HG03103 (cell line): ENCODE data around the gene POLR3E.
"Not testable (repeated sequence)": the region's sequence is repeated elsewhere in the genome, so short reads cannot be mapped to it uniquely, and the experiment has no call there.

Experiments used
- ATAC-seq: cut with Tn5 transposase; IDR thresholded peaks from one replicate; pipeline ENCODE4 v1.9.1; 2021; ENCODE audit warnings: low read depth; ENCODE audit not compliant: unreplicated experiment

The POLR3E gene

DNA sequence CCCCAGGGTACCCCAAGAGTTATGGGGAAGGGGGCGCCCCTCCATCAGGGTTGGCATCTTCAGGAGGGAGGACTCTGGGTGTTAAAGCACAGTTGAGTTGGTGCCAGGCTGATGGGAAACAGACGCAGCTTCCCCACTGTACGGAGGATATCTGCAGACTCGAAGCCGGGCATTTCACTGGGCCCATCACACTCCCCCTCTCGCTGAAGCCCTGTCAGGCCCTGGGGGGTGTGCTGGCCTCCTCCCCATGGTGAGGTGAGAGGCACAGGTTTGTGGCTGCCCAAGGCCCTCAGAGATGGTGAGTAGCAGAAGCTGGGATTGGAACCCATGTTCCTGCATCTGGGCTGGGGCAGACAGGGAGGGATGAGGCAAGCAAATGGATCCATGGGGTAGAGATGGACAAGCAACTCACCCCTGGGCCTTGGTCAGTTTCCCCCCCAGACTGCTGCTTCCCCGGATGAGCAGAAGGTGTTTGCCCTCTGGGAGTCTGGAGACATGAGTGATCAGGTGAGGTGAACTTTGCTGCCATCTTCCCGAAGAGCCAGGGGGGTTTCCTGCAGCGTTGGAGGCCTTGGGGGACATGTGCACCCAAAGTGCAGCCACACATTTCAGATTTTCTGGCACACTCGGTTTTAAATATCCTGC lies 31.0 kb downstream of the POLR3E start:
- ATAC-seq, result no peak

DNA sequence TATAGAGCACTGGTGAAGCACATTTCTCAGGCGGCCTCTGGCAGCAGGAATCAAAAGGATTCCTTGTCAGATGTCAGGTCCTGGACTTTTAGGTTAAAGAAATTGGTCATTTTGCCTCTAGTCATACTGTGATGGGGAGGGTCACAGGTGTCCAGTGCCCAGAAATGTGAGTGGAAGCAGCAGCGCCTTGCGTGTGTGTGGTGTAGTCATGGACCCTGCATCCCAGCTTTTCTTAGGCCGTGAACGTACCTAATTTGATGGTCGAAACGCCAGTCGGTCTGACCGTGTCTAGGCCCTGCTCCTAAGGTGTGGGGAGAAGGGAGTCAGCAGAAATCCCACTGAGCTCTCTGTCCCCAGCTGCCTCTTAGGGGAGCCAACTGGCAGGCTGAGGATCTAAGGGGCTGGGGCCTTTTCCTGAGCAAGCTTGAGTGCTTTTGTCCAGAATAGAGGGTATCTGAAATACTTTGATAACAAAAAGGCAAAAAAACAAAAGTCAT lies 32.0 kb downstream of the POLR3E start:
- ATAC-seq, result no peak

DNA sequence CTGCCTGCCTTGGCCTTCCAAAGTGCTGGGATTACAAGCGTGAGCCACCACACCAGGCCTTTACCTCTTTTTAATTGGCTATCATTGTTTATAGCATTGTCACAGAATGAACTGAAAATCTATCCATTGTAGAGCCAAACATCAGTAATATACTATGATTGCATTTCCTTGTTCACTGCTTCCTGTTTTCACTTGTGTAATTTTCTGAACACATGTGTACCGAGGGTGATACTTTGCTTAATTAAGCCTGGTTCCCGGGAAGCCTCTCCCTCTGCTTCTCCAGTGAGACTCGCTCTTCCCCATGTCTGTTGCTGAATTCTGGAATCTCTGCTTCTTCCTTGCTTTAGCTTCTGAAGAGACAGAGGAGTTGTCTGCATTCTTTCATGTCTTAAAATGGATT lies 33.1 kb downstream of the POLR3E start:
- ATAC-seq, result no peak

DNA sequence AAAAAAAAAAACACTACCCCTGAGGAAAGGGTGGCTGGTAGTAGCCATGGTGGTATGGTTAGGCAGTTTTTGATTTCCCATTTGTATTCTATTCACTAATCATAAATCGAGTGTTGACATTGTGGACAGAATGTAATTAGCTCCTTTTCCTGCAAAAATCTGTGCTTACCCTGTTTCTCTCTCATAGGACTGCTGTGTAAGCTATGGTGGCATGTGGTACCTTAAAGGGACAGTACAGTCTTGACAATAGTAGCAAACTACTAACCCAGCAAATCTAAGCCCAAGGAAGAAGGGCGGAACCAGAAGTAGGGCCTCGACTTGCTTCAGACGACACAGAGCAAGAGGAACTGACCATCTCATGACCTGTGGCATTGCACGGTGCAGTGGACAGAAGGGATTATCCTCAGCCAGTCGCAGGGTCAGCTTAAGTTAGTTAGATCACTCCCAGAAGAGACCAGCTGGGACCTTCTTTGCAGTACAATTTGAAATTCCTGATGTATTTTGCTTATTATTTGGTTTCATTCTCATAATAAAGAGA lies 36.3 kb downstream of the POLR3E start:
- no peak for ATAC-seq

DNA sequence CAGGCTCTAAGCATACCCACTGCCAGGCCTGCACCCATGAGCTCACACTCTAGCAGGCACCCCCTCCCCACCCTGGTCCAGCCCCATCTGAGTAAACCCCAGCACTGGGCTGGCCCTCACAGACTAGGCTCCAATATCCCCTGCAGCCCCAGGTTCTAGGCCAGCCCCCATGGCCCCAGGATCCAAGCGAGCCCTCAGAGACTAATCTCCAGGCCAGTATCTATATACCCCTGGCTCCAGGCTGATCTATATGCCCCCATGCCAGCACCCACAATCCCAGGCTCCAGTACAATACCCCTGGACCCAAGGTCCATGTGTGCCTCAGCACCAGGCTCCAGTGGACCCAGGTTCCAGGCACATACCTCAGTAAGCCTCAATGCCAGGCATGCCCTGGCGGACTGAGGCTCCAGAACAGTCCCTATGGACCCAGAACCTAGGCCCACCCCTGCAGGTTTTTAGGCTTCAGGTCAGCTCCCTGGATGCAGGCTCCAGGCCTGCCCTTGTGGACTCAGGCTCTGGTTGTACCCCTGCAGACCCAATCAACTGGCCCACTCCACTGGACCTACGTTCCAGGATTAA lies 38.5 kb downstream of the POLR3E start:
- ATAC-seq, result no peak

DNA sequence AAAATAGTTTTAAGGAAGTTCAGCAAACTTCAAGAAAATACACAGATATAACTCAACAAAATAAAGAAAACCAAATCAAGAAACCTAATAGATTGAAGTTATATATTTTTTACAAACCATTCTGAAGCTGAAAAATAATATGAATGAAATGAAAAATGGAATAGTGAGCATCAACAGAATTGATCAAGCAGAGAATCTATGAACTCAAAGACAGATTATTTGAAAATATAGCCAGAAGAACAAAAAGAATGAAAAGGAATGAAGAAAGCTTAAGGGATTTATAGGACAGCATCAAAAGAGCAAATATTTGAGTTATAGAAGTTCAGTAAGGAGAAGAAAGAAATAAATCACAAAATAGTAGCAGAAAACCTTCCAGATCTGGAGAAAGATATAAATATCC lies 39.4 kb downstream of the POLR3E start:
- ATAC-seq, result no peak

DNA sequence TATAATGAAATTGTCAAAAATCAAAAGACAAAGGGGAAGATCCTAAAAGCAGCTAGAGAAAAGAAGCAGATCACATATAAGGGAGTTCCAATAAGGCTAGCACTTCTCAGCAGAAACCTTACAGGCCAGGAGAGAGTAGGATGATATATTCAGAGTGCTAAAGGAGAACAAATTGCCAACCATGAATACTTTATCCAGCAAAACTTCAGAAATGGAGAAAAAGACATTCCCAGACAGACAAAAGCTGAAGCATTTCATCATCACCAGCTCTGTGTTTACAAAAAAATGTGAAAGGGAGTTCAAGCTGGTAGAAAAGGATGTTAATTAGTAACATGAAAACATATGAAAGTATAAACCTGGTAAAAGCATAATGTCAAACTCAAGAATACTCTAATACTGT lies 39.8 kb downstream of the POLR3E start:
- ATAC-seq, result no peak

DNA sequence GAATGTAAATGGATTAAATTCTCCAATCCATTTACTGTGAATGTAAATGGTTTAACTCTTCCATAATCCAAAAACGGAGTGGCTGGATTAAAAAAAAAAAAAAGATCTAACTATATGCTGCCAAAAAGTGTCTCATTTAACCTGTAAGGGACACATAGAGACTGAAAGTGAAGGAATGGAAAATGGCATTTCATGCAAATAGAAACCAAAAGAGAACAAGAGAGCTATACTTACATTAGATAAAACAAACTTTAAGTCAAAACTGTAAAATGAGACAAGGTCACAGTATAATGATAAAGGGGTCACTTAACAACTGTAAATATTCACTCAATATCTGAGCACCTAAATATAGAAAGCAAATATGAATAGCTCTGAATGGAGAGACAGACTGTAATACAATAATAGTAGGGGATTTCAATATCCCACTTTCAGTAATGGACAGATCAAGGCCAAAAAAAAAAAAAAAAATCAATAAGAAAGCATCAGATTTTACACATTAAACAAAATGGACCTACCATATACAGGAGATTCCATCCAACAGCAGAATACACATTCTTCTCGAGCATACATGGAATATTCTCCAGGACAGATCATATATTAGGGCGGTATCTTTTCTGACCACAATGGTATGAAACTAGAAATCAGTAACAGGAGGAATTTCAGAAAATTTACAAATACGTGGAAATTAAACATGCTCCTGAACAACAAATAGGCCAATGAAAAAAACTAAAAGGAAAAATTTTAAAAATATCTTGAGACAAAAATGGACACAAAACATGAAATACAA lies 40.8 kb downstream of the POLR3E start:
- no peak for ATAC-seq

DNA sequence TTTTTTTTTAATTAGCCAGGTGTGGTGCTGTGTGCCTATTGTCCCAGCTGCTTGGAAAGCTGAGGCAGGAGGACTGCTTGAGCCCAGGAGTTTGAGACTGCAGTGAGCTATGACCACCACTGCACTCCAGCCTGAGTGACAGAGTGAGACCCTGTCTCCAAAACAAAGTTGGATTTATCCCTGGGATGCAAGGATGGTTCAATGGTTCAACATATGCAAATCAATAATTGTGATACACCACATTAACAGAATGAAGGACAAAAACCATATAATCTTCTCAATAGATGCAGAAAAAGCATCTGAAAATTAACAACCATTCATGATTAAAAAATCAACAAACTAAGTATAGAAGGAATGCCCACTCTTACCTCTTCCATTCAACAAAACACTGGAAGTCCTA lies 43.7 kb downstream of the POLR3E start:
- ATAC-seq, result no peak

DNA sequence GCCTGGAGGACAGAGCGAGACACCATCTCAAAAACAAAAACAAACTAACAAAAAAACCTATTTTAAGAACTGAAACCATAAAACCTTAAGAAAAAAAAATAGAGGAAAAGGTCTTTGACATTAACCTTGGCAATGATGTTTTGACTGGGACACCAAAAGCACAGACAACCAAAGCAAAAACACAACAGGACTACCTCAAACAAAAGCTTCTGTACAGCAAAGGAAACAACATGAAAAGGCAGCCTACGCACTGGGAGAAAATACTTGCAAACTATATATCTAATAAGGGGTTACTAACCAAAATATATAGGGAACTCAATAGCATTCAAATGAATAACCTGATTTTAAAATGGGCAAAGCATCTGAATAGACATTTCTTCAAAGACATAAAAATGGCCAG lies 44.9 kb downstream of the POLR3E start:
- ATAC-seq, result no peak

DNA sequence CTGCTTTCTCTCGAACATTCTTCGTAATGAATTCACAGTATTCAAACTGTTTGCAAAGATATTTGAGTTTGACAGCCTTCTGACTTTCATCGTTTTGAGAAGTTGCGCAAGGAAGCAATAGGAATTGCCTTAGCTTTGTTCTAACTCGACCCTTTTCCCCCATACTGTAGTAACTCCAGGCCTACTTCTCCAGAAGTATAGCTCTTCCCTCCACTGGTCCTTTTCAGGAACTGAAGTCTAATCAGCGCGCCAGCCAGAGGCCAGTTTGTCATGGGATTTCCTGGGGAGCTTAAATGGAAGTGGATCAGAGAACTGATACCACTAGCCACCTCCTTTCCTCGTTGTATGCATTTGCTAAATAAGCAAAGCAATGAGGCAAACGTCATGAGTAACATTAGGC lies 49.3 kb downstream of the POLR3E start:
- ATAC-seq, result no peak

DNA sequence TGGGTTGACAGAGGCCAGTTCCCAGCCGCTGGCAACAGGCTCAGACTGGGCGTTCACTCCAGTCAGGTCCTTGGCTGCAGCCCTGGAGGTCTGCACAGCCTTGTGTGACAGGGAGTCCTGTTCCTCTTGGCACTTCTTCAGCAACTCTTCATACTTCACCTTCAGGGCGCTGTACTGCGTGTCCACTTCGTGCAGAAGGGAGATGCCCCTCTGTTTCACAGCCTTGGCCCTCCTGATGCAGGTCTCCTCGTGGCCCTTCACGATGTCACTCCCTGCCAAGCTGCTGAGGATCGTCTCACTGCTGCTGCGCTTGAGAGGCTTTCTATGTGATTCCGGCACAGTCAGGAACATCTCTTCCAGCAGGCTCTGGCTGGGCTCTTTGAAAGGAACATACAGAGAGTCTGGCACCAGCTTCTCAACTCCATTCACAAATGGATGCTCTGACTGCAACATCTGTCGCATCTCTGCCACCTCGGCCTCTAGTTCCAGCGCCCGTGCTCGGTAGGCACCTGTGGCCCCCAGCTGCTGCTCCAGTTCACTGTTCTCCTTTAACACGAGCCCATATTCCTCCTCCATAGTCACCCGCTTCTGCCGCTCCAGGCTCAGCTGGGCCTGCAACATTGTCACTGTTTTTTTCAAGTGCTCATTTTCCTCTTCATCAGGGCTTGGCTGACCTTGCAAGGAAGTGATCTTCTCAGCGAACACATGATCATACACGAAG lies 50.1 kb downstream of the POLR3E start:
- ATAC-seq, result no peak

DNA sequence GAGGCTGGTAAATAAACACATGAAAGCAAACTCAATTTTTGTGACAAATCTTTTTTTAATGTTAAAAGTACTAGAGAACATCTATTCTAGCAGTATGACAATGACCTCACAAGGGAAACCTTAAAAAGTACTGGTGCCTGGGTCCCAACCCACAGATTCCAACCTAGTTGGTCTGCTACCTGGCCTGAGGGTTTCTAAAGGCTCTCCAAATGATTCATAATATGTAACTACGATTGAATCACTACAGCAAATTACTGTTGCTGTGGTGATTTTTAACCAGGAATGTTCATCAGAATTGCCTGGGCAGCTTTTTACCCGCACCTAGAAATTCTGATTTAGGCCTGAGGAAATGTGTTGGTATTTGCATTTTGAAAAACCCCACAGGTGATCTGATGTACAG lies 51.1 kb downstream of the POLR3E start:
- no peak for ATAC-seq

DNA sequence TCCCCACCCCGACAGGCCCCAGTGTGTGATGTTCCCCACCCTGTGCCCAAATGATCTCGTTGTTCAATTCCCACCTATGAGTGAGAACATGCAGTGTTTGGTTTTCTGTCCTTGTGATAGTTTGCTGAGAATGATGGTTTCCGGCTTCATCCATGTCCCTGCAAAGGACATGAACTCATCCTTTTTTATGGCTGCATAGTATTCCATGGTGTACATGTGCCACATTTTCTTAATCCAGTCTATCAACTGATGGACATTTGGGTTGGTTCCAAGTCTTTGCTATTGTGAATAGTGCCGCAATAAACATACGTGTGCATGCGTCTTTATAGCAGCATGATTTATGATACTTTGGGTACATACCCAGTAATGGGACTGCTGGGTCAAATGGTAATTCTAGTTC lies 53.8 kb downstream of the POLR3E start:
- not testable (repeated sequence) for ATAC-seq

DNA sequence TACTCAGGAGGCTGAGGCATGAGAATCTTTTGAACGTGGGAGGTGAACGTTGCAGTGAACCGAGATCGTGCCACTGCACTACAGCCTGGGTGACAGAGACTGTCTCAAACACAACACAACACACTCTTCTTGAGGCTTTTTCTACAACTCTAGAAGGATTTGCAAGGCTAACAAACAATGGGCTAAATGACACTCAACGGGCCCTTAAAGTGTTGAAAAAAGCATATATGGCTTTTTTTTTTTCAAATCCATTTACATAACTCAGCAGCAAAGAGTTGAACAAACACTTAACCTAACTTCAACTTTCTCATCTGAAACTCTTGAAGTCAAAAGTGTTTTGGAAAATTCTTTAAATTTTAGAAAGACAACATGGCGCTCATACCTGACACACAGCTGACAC lies 54.9 kb downstream of the POLR3E start:
- ATAC-seq, result no peak

DNA sequence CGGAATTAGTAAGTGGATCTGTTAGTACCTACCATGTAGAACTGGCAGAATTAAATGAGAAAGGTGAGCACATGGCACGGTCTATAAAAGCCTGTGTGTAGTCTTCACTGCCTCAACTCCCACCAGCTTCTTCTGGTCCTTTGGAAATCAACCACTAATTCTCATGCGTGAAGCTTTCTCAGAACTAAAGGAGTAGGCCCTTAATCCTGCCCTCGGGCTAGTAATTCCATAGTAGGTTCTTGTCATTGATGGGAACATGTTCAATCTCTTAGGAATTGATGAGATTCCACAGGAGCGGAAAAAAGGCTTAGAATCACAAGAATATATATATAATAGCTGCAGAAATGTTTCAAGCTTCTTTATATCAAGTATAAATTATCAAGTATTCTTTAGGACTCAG lies 55.5 kb downstream of the POLR3E start:
- ATAC-seq, result no peak

DNA sequence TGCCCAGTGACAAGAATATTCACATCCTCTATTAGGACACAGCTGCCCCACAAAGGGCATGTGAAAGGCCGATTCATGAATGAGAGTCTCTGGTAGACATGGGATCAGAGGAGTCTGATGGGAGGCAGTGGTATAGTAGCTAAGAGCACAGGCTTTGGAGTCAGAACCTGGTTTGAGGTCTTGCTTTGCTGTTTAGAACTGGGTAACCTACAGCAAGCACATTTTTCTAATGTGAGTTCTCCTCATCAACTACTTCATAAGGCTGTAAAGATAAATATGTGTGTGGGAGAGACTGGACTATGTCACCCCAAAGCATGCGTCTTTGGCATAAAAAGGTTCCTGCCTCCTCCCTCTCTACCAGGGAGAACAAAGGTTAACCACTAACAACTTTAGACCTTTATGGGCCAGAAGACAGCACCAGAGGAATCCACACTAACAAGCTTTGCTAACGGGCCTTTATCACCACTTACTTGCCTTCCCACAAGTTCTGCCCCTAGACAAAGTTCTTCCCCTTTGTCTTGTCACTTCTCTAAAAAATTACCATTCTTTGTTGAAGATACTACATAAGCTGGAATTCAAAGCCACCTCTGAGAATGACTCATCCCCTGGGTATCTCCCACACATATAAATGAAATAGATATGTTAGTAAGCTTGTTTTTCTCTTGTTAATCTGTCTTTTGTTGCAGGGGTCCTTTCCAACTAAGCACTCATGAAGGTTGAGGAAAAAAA lies 56.1 kb downstream of the POLR3E start:
- ATAC-seq, result no peak

DNA sequence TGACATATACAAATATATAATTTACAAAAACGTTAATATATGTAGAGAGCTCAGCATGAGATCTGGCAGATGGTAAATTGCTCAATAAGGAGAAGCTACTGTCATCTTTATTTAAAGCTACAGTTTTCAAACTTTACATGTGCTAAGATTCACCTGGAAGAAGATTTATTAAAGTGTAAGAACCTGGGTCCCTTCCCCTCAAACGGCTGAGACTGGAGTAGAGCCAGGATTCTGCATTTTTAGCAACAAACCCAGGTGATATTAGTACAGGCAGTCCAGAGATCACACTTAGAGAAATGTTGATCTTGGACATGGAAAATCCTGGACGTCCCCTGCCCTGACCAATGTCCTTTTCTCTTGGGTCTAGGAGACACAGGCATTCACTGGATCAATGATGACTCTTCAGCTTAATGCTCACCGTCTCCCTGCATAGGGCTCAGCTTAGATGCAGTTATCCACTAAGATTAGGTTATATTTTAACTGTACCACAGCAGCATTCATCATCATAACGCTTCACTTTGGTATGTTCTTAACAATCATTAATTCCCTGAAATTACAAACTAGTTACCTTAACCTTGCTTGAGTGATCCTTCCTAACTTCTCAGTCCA lies 56.8 kb downstream of the POLR3E start:
- ATAC-seq, result no peak

DNA sequence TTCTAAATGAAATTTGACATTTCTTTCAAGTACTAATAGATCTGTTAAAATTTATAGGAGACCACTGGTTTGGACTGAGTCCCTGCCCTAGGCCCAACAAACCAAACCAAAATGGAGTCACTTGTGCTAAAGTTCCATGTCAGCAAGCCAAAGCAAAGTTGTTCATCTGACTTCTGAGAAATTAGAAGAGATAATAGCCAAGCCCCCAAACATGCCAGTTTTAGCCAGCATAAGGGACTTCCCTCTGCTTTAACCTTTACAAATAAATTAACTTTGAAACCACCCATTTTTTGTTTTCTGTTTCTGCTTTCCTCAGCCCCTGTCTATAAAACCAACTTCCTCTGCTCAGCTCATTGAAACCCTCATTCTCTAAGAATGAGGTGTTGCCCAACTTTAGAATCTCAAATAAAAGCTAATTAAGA lies 58.3 kb downstream of the POLR3E start:
- no peak for ATAC-seq
